Neural progenitor cell (in vitro differentiated cells): ENCODE results near the gene SNAI3. TPM values are rescaled to one million over a fixed set of nuclear protein-coding genes. Genes with fewer than 3 reads are reported as not detected.
A peak's percentile ranks its signal among the peaks of the same experiment; 100 is the strongest.

Source experiments
- DNase-seq: peaks from one replicate; pipeline ENCODE4 v3.0.0-alpha.2; 2016; ENCODE audit warnings: low spot score
- H2AFZ ChIP-seq: fragments of 200-600 bp; sonication (generic); replicated peaks from 2 replicates; pipeline ENCODE4 v1.6.1; 2016; ENCODE audit warnings: antibody characterized with exemption
- H3F3A ChIP-seq: fragments of 200-600 bp; sonication (generic); 2 replicates; pipeline ENCODE4 v1.6.1; 2016; ENCODE audit warnings: antibody characterized with exemption, low read depth
- H3K27ac ChIP-seq: fragments of 200-600 bp; sonication (generic); 2 replicates; pipeline ENCODE4 v1.5.1; 2016; ENCODE audit warnings: mild to moderate bottlenecking
- H3K27me3 ChIP-seq: fragments of 200-600 bp; sonication (generic); 2 replicates; pipeline ENCODE4 v1.6.1; 2016; ENCODE audit warnings: mild to moderate bottlenecking, moderate library complexity
- H3K36me3 ChIP-seq: fragments of 200-600 bp; sonication (generic); 2 replicates; pipeline ENCODE4 v1.5.1; 2016
- H3K4me1 ChIP-seq: fragments of 200-600 bp; sonication (generic); 2 replicates; pipeline ENCODE4 v1.6.1; 2016; ENCODE audit warnings: mixed run types
- H3K4me2 ChIP-seq: fragments of 200-600 bp; sonication (generic); 2 replicates; pipeline ENCODE4 v1.6.1; 2016
- H3K4me3 ChIP-seq: fragments of 200-600 bp; sonication (generic); 2 replicates; pipeline ENCODE4 v1.5.1; 2016
- H3K79me2 ChIP-seq: fragments of 200-600 bp; sonication (generic); 2 replicates; pipeline ENCODE4 v1.6.1; 2016; ENCODE audit warnings: low read depth
- H3K9ac ChIP-seq: fragments of 200-600 bp; sonication (generic); 2 replicates; pipeline ENCODE4 v1.6.1; 2016
- H3K9me3 ChIP-seq: fragments of 200-600 bp; sonication (generic); 2 replicates; pipeline ENCODE4 v1.5.1; 2016; ENCODE audit warnings: low read depth
- H4K20me1 ChIP-seq: fragments of 200-600 bp; sonication (generic); 2 replicates; pipeline ENCODE4 v1.6.1; 2016; ENCODE audit warnings: low read depth
- H3K27ac Mint-ChIP-seq: 3 replicates; pipeline ENCODE4 v1.8.0; 2021; ENCODE audit warnings: mixed read lengths
- H3K27me3 Mint-ChIP-seq: 2 replicates; pipeline ENCODE4 v1.8.0; 2022; ENCODE audit warnings: low read depth, mild to moderate bottlenecking, inconsistent platforms, moderate library complexity, mixed read lengths; ENCODE audit not compliant: insufficient read depth
- H3K36me3 Mint-ChIP-seq: 3 replicates; pipeline ENCODE4 v1.8.0; 2021; ENCODE audit warnings: mixed read lengths
- H3K4me1 Mint-ChIP-seq: 3 replicates; pipeline ENCODE4 v1.8.0; 2021; ENCODE audit warnings: mixed read lengths
- H3K4me3 Mint-ChIP-seq: 3 replicates; pipeline ENCODE4 v1.8.0; 2021; ENCODE audit warnings: mild to moderate bottlenecking, moderate library complexity, mixed read lengths
- H3K9me3 Mint-ChIP-seq: 3 replicates; pipeline ENCODE4 v1.8.0; 2020; ENCODE audit warnings: mixed read lengths
- CTCF ChIP-seq: fragments of 200-600 bp; sonication (generic); IDR thresholded peaks from 2 replicates; pipeline ENCODE4 v1.5.1; 2017; ENCODE audit warnings: antibody characterized with exemption, mild to moderate bottlenecking
- EZH2 ChIP-seq: fragments of 200-600 bp; sonication (generic); IDR thresholded peaks from 2 replicates; pipeline ENCODE4 v1.6.1; 2017; ENCODE audit warnings: antibody characterized with exemption, mild to moderate bottlenecking, moderate library complexity
- EZH2phosphoT487 ChIP-seq: fragments of 200-600 bp; sonication (generic); IDR thresholded peaks from 2 replicates; pipeline ENCODE4 v1.6.1; 2017; ENCODE audit warnings: antibody characterized with exemption
- total RNA-seq: library from RNA; depleted of rRNA; stranded (reverse); fragments of >200 nt; gene quantifications from 2 replicates; pipeline ENCODE4 v1.2.3, GENCODE V29; 2015; ENCODE audit warnings: low replicate concordance

SNAI3 gene
- total RNA-seq, 1 donor from 2014 or later = not detected

GRCh38 chr16:88634994-88635670 is 51.2 kb downstream of the SNAI3 start:
- H3K9me3 Mint-ChIP-seq = no peaks in the 10 kb centered on the region
- Histone ChIP-seq H2AFZ (no peak overlapping the region), H3K27ac (no peak overlapping the region), H3K36me3 (no peaks in the 10 kb centered on the region), H3K4me3 (peak overlapping the region; percentile 62), H3F3A (peaks cover 26% of the 10 kb centered on the region), H3K4me1 (peaks cover 4% of the 10 kb centered on the region), H3K79me2 (no peaks in the 10 kb centered on the region), H3K27me3 (peaks cover 61% of the 10 kb centered on the region), H3K9ac (no peak overlapping the region), H4K20me1 (peaks cover 29% of the 10 kb centered on the region), H3K4me2 (peak overlapping the region; percentile 95), H3K9me3 (no peaks in the 10 kb centered on the region)
- TF ChIP-seq CTCF = no peak
- TF ChIP-seq EZH2 = no peak
- no peak for TF ChIP-seq EZH2phosphoT487
- peak overlapping the region; percentile 71 for H3K4me3 Mint-ChIP-seq
- H3K27me3 Mint-ChIP-seq = peaks cover 10% of the 10 kb centered on the region
- peaks cover 2% of the 10 kb centered on the region for H3K36me3 Mint-ChIP-seq
- peaks cover 4% of the 10 kb centered on the region for H3K4me1 Mint-ChIP-seq
- no peak for DNase-seq
- H3K27ac Mint-ChIP-seq = no peak overlapping the region

DNA sequence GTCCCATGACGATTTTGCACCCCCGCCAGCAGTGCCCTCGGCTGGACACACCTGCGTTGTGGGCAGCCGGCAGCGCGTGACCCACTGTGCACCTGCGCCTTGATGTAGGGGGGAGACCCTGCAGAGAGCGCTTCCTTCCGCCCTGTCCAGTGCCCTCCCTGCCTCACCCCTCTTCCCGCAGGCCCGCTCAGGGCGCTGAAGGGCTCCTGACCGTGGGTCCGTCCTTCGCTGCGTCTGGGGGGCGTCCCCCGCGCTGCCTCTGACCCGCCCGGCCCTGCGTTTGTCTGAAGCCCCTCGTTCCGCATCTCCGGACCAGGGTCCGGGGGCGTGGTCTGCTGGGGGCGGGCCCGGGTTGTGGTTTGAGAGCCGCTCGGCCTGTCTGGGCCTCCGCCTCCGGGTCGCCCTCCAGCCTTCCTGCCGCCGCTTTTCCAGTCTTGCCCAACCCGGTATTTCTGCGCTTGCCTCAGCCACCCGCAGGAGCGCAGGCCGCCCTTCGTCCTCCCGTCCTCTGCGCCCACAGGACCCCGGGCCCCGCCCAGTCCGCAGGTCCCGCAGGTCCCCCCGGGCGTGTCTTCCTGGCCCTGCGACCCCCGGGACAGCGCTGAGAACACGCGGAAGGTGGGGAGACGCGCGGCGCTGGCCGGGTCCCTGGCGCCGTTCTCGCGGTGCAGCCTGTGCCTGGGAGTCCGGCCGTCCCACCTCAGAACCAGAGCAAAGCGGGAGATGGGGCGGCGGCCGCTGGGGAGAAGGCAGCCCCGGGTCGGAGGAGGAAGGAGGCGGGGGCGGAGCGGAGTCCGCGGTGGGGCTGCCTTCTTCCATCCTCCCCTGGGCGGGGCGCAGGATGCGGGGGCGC is 51.9 kb downstream of the SNAI3 start:
- H3K36me3 Mint-ChIP-seq = peaks cover 4% of the 10 kb centered on the region
- H2AFZ ChIP-seq = no peak overlapping the region
- H3K9ac ChIP-seq = no peak overlapping the region
- H3K27ac Mint-ChIP-seq = no peak overlapping the region
- peaks cover 30% of the 10 kb centered on the region for H4K20me1 ChIP-seq
- H3K4me2 ChIP-seq = peak overlapping the region; percentile 95
- no peak overlapping the region for H3K4me3 Mint-ChIP-seq
- TF ChIP-seq CTCF (no peak), EZH2 (peak; percentile 54)
- peaks cover 4% of the 10 kb centered on the region for H3K4me1 ChIP-seq
- peak; percentile 83 for DNase-seq
- peak overlapping the region; percentile 62 for H3K4me3 ChIP-seq
- H3K79me2 ChIP-seq = no peaks in the 10 kb centered on the region
- H3K9me3 Mint-ChIP-seq = no peaks in the 10 kb centered on the region
- no peak overlapping the region for H3K27ac ChIP-seq
- H3K27me3 ChIP-seq = peaks cover 53% of the 10 kb centered on the region
- peaks cover 4% of the 10 kb centered on the region for H3K4me1 Mint-ChIP-seq
- peaks cover 9% of the 10 kb centered on the region for H3K27me3 Mint-ChIP-seq
- H3F3A ChIP-seq = peaks cover 26% of the 10 kb centered on the region
- no peaks in the 10 kb centered on the region for H3K36me3 ChIP-seq
- H3K9me3 ChIP-seq = no peaks in the 10 kb centered on the region

DNA sequence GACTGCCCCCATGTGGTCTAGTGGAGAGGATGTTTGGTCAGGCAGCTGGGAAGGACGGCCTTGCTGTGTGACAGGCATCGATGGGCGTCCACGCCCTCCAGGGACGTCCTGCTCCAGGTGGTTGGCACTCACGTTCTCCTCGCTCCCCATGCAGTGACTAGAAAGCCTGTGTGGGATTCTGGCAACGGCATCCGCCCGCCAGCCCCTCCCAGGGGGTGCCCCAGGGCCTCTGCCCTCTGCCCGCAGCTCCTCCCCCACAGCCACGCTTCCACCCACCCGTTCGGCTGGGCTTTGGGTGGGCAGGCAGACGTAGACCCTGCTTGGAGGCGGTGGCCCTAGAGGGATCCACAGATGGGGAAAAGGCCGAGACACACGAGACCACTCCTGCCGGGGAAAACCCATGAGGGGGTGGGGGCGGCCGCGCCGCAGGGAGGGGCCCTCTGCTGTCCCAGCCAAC is 52.6 kb downstream of the SNAI3 start:
- DNase-seq = peak; percentile 69
- H3K4me2 ChIP-seq = peak overlapping the region; percentile 95

More for the DNA sequence above, 52.6 kb downstream of the SNAI3 start:
- peaks cover 46% of the 10 kb centered on the region for H3K27me3 ChIP-seq
- TF ChIP-seq EZH2 (no peak), CTCF (peak; percentile 52)
- peaks cover 30% of the 10 kb centered on the region for H4K20me1 ChIP-seq
- peak overlapping the region; percentile 62 for H3K4me3 ChIP-seq
- H3K9me3 ChIP-seq = no peaks in the 10 kb centered on the region
- Mint-ChIP-seq H3K4me3 (no peak overlapping the region), H3K9me3 (no peaks in the 10 kb centered on the region), H3K36me3 (peaks cover 4% of the 10 kb centered on the region), H3K27ac (no peak overlapping the region), H3K4me1 (peaks cover 4% of the 10 kb centered on the region), H3K27me3 (peaks cover 9% of the 10 kb centered on the region)
- no peak overlapping the region for H3K27ac ChIP-seq
- no peaks in the 10 kb centered on the region for H3K36me3 ChIP-seq
- H3K9ac ChIP-seq = no peak overlapping the region
- no peaks in the 10 kb centered on the region for H3K79me2 ChIP-seq
- no peak overlapping the region for H2AFZ ChIP-seq
- H3F3A ChIP-seq = peaks cover 29% of the 10 kb centered on the region
- peaks cover 4% of the 10 kb centered on the region for H3K4me1 ChIP-seq
